GM10266 (cell line): Measurements from ENCODE around the gene RBM17.
"Not testable (repeated sequence)": the region's sequence is repeated elsewhere in the genome, so short reads cannot be mapped to it uniquely, and the experiment has no call there.

ENCODE experiments used
- DNase-seq: peaks from one replicate; pipeline ENCODE4 v3.0.0; 2012; ENCODE audit errors: extremely low spot score
- TF ChIP-seq, protein P1 (sequence below): IDR thresholded peaks from 2 replicates; pipeline ENCODE4 v1.5.1; 2012; ENCODE audit warnings: mild to moderate bottlenecking, low read depth; ENCODE audit not compliant: control insufficient read depth, insufficient read depth; ENCODE audit errors: missing control alignments

The RBM17 gene, protein sequence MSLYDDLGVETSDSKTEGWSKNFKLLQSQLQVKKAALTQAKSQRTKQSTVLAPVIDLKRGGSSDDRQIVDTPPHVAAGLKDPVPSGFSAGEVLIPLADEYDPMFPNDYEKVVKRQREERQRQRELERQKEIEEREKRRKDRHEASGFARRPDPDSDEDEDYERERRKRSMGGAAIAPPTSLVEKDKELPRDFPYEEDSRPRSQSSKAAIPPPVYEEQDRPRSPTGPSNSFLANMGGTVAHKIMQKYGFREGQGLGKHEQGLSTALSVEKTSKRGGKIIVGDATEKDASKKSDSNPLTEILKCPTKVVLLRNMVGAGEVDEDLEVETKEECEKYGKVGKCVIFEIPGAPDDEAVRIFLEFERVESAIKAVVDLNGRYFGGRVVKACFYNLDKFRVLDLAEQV

DNA sequence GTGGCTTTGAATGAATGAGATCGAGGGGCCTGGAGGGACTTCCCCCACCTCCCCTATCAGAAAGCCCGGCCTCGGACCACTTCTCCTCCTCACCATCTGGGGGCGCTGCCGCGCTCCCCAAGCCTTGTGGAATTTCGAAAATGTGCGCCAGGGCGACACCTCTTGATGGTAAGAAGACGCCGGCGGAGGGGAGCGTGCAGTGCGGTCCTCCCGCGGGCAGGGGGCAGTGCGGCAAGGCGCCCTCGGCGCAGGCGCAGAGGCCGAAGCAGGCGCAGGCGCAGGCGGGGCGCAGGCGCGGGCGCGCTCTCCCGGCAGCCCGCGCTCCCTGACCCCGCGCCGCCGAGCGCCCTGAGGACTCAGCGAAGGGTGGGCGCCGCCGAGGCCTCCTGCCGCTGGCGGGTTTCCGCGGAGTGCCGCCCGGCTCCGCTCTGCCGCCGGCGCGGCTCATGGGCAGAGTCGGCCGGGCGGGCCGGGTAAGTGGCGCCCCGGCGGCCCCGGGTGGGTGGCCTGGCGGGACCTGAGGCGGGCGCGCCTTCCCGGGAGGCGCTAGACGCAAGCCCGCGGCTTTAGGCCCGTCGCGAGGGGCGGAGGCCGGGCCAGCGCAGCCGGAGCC is at the start of gene RBM17:
TSS of gene RBM17 (plus strand) at position 314 of the 613 bp plus-strand sequence. CDS start 8,032 bp downstream, outside the sequence.
- peak; percentile 95 for DNase-seq
- TF ChIP-seq, protein P1, sequence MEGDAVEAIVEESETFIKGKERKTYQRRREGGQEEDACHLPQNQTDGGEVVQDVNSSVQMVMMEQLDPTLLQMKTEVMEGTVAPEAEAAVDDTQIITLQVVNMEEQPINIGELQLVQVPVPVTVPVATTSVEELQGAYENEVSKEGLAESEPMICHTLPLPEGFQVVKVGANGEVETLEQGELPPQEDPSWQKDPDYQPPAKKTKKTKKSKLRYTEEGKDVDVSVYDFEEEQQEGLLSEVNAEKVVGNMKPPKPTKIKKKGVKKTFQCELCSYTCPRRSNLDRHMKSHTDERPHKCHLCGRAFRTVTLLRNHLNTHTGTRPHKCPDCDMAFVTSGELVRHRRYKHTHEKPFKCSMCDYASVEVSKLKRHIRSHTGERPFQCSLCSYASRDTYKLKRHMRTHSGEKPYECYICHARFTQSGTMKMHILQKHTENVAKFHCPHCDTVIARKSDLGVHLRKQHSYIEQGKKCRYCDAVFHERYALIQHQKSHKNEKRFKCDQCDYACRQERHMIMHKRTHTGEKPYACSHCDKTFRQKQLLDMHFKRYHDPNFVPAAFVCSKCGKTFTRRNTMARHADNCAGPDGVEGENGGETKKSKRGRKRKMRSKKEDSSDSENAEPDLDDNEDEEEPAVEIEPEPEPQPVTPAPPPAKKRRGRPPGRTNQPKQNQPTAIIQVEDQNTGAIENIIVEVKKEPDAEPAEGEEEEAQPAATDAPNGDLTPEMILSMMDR, result peak; percentile 100

DNA sequence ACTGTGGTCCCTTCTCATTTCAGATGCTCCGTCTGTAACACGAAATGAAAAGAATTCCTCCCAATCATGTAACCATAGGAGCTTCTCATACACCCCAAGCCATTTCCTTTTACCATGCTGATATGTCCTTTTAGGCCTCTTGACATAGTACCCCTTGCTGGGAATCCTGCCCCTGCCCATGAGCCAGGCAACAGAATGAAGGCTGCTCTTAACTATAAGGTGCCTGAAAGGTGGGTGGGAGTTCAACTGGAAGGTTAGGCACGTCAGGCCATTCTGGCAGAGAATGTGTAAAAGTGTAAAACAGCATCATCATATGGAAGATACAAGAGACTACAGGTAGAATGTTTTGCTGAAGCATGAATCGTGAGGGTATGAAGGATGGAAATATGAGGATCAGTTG is 49.1 kb upstream of the RBM17 start:
- TF ChIP-seq, protein P1, result no peak

DNA sequence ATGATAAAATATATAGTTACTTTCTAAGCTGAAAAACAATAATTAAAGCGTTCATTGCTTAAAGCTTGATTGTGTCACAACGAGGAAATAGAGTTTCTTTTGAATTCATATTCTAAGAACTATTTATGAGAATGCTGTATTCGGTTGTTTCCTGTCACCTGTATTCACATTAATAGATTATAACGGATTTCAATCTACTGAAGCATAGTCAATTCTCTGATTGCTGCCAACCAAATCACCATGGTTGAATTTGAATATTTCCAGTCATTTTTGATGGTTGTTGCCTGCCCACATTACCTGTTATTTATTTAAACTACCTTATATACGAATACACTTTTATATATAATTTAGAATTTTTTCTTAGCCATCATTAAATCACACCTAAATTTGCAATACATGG is 48.6 kb upstream of the RBM17 start:
- no peak for DNase-seq
- TF ChIP-seq, protein P1, result no peak

More for the DNA sequence above, 49.1 kb upstream of the RBM17 start:
- no peak for DNase-seq

- DNase-seq, result not testable (repeated sequence)
Measured at GRCh38 chr10:6043377-6043776, 45.5 kb upstream of the RBM17 start.

DNA sequence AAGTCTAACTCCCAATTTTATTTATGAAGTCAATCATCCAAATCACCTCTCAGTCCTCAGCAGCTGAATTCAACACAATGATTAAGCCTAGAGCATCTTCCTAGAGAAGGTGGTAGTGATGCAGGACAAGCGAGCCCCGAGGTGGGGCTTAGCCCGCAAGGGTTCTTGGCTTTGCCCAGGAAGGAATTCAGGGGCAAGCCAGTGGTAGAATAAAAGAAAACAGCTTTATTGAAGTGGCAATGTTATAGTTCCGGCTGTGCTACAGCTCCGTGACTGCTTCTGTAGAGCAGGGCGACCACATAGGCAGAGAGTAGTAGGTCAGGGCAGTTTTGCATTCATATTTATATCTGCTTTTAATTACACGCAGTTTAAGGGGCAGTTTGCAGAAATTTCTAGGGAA is 44.8 kb upstream of the RBM17 start:
- DNase-seq, result no peak
- TF ChIP-seq, protein P1, result no peak

DNA sequence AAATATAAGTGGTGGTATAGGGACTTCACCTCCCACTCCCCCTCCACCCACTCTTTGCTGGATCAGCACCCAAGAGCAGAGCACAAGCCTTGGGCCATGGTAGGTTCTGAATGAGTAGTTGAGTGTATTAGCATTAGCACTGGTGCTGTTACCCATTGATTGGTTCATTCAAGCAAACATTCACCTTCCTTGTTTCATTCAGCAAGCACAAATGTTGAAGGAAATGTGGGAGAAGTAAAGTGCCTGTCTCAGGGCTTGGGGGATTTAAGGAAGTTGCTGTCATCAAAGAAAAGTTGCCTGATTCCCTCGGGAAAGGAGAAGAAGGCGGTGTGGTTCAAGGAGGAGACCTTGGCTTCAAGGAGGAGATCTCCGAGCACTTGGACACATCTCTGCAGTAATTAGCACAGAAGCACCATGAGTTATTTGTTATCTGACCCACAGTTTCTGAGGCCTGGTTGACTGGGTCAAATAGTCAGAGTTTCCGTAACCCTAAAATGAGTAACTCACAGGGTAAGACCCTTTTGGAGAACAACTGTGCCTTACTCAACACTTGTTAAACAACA is 44.0 kb upstream of the RBM17 start:
- DNase-seq, result peak; percentile 44

DNA sequence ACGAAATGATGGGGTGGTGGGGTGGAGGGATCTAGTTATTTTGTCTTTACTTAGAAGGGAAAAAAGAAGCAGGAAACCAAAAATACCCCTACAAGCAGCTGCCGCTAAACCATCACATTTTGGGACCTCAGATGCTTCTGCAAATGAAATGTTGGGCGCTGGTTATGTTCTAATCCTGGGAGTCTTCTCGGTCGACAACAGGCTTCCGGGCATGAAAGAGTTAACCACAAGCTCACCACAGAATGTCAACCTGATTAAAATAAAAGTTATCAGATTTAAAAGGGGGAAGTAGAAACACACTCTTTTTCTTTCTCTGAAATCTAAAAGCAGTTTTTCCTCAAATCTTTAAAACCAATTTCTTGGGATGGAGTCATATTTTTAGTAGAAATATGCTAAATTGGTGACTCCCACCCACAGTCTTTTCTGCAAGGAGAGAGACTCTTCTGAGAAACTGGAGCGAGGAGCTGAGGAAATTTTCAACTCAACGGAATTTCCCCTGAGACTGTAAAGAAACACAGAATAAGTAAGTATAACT is 43.5 kb upstream of the RBM17 start:
- peak; percentile 37 for DNase-seq
- TF ChIP-seq, protein P1, result no peak

More for the DNA sequence above, 44.0 kb upstream of the RBM17 start:
- TF ChIP-seq, protein P1, result no peak
